WERI-Rb-1 (cell line): ENCODE results near the gene WNT2B.

Source experiments
- DNase-seq: peaks from one replicate; pipeline ENCODE4 v3.0.0-alpha.2; 2020
- H3K27ac ChIP-seq: fragments of 250-450 bp; sonication (Bioruptor Pico); 2 replicates; pipeline ENCODE4 v1.5.1; 2020; ENCODE audit warnings: mild to moderate bottlenecking, moderate library complexity
- H3K27me3 ChIP-seq: fragments of 250-450 bp; sonication (Bioruptor Pico); 2 replicates; pipeline ENCODE4 v1.5.1; 2021; ENCODE audit warnings: mild to moderate bottlenecking, low read depth, moderate library complexity; ENCODE audit not compliant: insufficient read depth, severe bottlenecking
- H3K36me3 ChIP-seq: fragments of 250-450 bp; sonication (Bioruptor Pico); 2 replicates; pipeline ENCODE4 v1.5.1; 2020; ENCODE audit warnings: mild to moderate bottlenecking, moderate library complexity
- H3K4me3 ChIP-seq: 2 replicates; pipeline ENCODE4 v1.5.1; 2011; ENCODE audit warnings: low read depth, mild to moderate bottlenecking, control low read depth, low read length
- H3K9me3 ChIP-seq: fragments of 250-450 bp; sonication (Bioruptor Pico); 2 replicates; pipeline ENCODE4 v1.5.1; 2021; ENCODE audit warnings: mild to moderate bottlenecking, moderate library complexity; ENCODE audit not compliant: severe bottlenecking
- TF ChIP-seq, protein P1 (sequence below): IDR thresholded peaks from 2 replicates; pipeline ENCODE4 v1.5.1; 2011; ENCODE audit warnings: low read depth, mild to moderate bottlenecking, control low read depth, inconsistent platforms, low read length

The WNT2B gene

DNA sequence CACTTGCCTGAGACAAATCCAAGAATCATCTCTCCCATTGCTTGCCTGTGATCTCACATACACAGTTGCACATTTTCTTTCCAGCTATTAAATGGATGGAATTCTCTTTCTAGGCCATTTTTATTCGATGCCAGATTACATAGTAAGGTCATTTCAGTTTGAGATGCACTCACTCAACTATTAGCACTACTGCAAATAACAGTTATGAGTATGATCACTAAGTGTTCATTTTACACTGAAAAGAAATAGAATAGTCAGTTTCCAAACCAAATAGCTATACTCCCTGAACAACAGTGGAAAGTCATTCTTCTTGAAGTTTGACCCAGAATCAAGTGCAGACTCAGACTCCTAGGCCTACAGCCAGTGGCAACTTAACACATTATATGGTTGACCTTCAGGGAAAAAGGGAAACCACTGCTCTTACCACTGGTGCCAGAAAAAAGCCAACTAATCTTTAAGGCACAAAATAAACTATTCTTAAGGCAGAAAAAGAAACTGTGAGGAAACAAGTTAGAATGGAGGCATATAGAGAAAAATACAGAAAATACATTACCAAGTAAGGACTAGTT is 31.5 kb downstream of the WNT2B start:
- peaks cover 24% of the 10 kb centered on the region for H3K36me3 ChIP-seq
- no peaks in the 10 kb centered on the region for H3K9me3 ChIP-seq
- no peak overlapping the region for H3K4me3 ChIP-seq
- no peak overlapping the region for H3K27ac ChIP-seq
- H3K27me3 ChIP-seq, result no peaks in the 10 kb centered on the region
- no peak for DNase-seq
- TF ChIP-seq, protein P1, sequence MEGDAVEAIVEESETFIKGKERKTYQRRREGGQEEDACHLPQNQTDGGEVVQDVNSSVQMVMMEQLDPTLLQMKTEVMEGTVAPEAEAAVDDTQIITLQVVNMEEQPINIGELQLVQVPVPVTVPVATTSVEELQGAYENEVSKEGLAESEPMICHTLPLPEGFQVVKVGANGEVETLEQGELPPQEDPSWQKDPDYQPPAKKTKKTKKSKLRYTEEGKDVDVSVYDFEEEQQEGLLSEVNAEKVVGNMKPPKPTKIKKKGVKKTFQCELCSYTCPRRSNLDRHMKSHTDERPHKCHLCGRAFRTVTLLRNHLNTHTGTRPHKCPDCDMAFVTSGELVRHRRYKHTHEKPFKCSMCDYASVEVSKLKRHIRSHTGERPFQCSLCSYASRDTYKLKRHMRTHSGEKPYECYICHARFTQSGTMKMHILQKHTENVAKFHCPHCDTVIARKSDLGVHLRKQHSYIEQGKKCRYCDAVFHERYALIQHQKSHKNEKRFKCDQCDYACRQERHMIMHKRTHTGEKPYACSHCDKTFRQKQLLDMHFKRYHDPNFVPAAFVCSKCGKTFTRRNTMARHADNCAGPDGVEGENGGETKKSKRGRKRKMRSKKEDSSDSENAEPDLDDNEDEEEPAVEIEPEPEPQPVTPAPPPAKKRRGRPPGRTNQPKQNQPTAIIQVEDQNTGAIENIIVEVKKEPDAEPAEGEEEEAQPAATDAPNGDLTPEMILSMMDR, result no peak

DNA sequence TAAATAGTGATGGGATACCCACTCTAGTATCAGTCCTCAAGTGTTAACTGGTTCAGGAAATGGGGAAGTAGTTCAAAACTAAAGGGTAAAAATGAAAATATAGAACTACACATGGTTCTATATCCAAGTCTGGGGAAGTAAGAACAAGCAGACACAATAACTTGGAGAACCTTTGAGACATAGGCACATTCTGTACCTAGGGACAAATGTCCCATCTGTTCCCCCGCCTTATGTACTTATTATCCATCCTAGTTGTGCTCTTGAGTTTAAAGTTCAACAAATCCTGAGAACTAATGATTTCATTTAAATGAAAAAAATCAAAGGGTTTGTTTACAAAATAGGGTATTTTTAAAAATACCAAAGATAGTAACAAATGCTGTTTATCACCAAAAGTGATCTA is 32.5 kb downstream of the WNT2B start:
- TF ChIP-seq, protein P1, result no peak
- Histone ChIP-seq H3K9me3 (no peaks in the 10 kb centered on the region), H3K27ac (no peak overlapping the region)

DNA sequence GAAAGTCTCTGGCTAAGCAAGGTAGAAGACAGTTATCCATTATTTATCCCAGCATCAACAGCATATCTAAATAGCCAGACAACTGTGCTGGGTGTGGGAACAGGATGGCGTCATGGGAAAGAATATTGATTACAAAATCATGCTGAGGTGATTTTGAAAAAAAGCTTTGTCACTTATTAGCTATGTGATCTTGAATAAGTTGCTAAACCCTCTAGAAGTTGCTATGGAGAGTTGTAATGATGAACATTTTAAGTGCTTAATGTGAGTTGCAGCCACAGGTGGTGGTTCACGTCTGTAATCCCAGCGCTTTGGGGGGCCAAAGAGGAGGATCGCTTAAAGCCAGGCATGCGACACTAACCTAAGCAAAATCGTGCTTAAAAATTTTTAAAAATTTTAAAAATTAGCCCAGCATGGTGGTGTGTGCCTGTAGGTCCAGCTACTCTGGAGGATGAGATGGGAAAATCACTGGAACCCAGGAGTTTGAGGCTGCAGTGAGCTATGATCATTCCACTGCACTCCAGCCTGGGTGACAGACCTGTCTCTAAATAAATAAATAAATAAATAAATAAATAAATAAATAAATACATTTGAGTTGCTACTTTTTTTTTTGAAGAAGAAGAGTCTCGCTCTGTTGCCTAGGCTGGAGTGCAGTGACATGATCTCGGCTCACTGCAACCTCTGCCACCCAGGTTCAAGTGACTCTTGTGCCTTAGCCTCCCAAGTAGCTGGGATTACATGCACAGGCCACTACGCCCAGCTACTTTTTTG is 33.6 kb downstream of the WNT2B start:
- H3K27ac ChIP-seq, result no peak overlapping the region
- no peak overlapping the region for H3K4me3 ChIP-seq
- no peaks in the 10 kb centered on the region for H3K9me3 ChIP-seq
- peaks cover 24% of the 10 kb centered on the region for H3K36me3 ChIP-seq
- no peak for DNase-seq
- TF ChIP-seq, protein P1, result no peak
- H3K27me3 ChIP-seq, result no peaks in the 10 kb centered on the region

More for the DNA sequence above, 32.5 kb downstream of the WNT2B start:
- Histone ChIP-seq H3K36me3 (peaks cover 24% of the 10 kb centered on the region), H3K27me3 (no peaks in the 10 kb centered on the region), H3K4me3 (no peak overlapping the region)
- DNase-seq, result no peak

DNA sequence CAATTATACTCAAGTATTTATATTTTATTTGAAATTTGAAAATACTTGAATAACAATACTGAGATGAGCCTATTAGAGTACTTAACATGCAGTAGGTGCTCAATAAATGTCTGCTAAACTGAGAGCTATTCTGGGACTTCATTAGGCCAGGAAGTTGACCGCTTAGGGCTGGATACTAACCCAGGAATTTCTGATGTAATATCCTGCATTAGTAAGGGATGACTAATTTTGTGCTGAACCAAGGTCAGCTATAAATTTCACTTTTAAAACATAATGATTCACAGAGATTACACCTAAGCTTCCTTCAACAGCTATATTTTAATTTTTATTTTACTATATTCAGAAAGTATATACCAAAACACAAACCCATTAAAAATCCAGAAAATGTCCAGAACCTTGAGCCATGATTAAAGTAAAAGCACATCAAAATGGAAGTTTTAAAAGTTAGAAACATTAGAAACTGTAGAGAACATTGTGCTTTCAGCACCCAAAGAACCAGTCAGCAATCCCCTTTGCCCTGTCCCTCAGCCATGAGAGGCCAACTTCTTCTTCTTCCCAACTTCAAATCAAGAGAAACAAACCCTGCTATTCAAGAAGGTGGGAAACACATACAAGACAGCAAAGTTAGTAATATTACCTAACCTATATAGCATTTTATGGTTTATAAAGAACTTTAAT is 35.4 kb downstream of the WNT2B start:
- no peak overlapping the region for H3K4me3 ChIP-seq
- no peak for DNase-seq
- TF ChIP-seq, protein P1, result no peak
- no peaks in the 10 kb centered on the region for H3K27me3 ChIP-seq
- no peak overlapping the region for H3K27ac ChIP-seq
- peaks cover 17% of the 10 kb centered on the region for H3K36me3 ChIP-seq
- H3K9me3 ChIP-seq, result no peaks in the 10 kb centered on the region

DNA sequence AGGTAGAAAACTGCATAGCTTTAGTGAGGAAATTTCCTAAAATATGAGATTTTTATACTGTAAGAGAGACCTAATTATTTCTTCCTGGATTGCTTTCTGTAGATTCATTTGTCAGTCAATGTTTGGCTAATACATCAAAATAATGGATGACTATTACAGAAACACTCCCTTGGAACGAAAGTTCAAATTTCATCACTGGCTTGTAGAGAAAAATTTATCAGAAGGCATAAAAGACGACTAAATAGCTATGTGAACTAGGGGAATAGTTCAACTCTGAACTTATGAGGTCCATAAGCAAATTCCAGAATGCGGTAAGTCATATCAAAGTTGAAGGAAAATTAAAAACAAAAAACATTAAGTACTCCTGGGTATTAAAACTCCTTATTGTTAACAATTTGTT is 36.0 kb downstream of the WNT2B start:
- Histone ChIP-seq H3K27me3 (no peaks in the 10 kb centered on the region), H3K9me3 (no peaks in the 10 kb centered on the region), H3K4me3 (no peak overlapping the region), H3K27ac (no peak overlapping the region), H3K36me3 (peaks cover 16% of the 10 kb centered on the region)
- DNase-seq, result no peak
- TF ChIP-seq, protein P1, result no peak
